SHP77 (cell line): ENCODE results near the gene PTPRD.

Source experiments
- DNase-seq, 2 experiments: peaks; one replicate each; lab custom pipeline; 2025; lab: John Stamatoyannopoulos, UW

The PTPRD gene

DNA sequence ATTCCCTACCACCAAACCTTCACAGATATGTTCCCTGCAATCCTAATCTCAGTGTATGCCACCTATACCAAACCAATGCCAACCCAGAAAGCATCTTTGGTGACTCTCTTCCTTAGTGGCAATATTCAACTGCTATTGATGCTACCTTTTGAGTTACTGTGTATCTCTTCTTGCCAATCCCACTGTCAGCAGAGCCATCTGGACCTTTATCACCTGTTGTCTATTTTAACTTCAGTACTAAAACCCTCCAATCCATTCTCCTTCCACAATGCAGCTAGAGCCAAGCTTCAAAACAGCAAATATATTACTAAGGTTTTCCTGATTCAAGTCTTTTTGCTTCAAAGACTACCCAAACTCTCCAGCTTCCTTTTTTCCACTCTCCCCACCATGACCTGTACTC lies 2036.1 kb downstream of the PTPRD start:
- no peak for DNase-seq

- DNase-seq, result no peak
These were observed 2038.0 kb downstream of the PTPRD start for GRCh38 chr9:8574846-8575245.

- no peak for DNase-seq
These were observed 2040.6 kb downstream of the PTPRD start for GRCh38 chr9:8572209-8572608.

DNA sequence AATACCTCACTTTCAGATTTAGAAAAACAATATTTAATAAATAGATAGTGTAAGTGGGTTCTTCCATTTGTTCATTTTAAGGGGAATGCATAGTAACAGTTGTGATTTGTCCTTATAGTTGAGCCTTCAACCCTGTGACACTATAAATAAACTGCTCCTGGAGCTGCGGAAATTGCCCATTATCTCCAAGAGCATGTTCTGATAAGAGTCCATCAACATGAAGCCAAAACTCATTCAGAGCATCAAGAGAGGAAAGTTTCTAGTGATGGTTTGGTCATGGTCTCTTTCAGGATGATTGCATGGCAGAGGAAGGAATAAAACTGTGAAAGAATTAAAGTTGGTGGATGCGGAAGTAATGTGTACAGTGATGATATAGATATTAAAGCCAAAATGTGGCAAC lies 2041.2 kb downstream of the PTPRD start:
- DNase-seq, result no peak

GRCh38 chr9:8570776-8571175 lies 2042.0 kb downstream of the PTPRD start:
- DNase-seq, result no peak

DNA sequence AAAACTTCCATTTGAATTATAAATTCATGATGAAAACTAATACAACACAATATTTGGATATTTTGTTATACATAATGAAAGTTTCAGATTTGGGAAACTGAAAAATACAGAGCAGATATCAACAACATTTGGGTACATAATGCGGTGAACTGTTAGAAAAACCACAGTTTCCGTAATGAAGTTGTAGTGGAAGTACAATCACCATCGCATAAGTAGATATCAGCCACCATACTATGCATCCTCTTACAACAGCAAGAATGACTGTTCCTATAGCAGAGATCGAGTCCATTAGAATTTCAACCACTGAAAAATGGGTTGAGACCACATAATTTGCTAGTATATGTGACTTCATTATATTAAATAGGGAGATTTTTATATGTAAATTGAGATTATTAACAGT lies 2043.0 kb downstream of the PTPRD start:
- no peak for DNase-seq

DNA sequence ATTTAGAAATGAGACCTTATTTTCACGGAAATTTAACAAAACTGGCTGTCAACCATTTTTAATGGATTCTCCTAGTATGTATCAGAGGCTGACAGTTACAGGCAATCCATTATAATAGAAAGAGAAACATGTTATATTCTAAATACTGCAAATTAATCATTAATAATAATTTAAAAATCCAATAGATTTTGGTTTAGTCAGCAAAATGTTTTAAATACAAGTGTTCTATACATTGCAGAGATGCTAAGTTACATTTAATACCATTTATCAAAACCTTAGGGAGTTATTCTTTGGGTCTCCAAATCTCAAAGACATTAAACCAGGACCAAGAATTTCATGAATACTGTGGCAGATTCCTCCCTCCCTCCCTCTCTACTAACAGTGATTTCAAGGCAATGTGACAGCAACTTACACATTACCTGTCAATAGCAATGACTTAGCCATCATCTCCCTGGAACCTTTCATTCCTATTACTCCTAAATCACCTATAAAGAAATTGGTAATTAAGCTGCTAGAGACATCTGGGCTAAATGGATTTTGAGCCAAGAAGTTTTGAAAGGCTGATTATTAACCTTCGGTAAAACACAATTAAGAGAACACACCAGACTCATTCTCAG lies 2044.7 kb downstream of the PTPRD start:
- no peak for DNase-seq

DNA sequence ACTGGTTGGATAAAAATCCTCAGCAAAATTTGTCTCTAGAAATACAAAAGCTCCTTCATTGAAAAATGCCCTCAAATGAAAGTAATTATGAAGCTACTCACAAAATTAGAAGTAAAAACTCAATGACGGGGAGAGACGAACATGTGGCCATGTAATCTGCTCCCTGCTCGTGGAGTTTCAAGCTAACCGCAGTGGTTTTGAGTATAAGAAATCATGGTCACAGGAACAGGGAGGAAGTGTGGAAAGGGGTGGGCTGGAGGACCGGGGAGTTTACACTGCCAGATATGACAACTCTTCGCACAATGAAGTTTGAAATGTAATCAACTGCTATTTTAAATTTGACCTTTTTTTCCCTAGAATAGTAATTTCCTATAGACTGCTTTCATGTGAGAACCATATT lies 2047.8 kb downstream of the PTPRD start:
- DNase-seq, result no peak

DNA sequence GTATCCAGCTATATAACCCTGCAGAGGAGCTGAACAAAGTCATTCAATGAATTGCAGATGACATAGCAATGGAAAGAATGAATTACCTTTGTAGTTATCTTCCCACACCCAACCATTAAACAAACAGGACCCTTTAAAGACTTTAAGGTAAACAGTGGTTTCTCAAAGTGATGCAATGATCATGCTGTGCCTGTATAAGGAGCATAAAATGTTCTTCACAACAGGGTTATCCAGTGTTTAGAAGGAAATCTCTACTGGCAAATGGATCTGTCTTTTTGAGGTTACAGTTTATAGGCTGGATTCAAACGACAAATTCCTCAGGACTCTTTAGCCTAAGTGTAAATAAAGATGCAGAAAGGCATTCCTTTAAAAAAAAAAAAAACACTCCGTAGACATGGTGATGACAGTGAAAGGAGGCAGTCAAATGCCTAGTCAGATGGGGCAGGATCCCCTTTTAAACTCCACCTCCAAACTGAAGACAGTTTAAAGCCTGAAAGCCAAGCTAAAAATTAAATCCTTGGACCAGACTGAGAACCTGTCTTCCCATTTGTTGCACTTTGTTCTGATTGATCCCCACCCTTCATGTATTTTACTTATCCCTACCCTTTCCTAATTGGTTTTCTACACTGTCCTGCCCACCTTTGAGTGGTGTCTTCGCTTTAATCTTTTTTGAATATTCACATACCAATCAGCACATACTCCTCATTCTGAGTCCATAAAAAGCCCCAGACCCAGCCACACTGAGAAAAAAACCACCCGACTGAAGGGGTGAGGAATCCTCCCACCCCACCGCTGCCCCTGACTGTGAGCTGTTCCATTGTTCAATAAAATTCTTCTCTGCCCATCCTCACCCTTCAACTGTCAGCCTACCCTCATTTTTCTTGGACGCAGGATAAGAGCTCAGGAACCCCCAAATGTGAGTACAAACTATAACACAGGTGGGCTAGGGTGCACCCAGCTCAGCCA lies 2052.0 kb downstream of the PTPRD start:
- no peak for DNase-seq

GRCh38 chr9:8558176-8558575 lies 2054.6 kb downstream of the PTPRD start:
- DNase-seq, result no peak

- no peak for DNase-seq
These were observed 2056.9 kb downstream of the PTPRD start for GRCh38 chr9:8555762-8556500.

GRCh38 chr9:8553444-8553843 lies 2059.4 kb downstream of the PTPRD start:
- no peak for DNase-seq

DNA sequence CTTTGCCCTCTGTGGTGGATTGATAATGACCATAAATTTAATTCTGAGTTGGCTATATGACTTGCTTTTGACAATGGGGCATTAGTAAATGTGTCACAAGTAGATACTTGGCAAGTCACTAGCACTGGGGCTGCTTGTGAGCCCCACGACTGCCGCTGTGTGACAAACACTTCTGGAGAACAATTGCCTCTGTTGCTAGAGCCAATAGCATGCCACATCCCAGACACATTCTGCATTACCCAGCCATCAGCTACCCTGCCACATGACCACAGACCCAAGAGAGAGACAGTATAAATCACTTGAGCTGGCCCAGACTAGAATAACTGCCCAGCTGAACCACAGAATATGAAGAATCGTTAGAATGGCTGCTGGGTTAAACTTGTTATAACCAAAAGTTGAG lies 2060.1 kb downstream of the PTPRD start:
- DNase-seq, result no peak

GRCh38 chr9:8549214-8549613 lies 2063.6 kb downstream of the PTPRD start:
- no peak for DNase-seq

DNA sequence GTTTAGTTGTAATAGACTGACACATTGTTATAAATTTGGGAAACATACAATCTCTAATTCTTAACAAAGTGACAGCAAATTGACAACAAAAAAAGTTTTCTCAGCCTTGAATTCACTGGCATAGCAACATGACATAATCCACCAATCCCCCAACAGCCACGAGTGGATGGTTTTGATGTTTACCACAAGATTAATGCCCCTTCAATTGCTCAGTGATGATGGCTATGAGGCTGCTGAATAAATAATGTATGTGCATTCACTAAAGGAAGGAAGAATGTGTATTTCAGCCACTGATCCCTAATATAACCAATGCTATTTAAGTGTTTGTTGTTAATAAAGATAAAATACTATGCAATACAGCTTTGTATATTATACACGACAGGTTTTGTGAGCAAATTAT lies 2069.6 kb downstream of the PTPRD start:
- no peak for DNase-seq

- no peak for DNase-seq
These were observed 2070.3 kb downstream of the PTPRD start for GRCh38 chr9:8542537-8542936.

- no peak for DNase-seq
These were observed 2073.1 kb downstream of the PTPRD start for GRCh38 chr9:8539681-8540197.

DNA sequence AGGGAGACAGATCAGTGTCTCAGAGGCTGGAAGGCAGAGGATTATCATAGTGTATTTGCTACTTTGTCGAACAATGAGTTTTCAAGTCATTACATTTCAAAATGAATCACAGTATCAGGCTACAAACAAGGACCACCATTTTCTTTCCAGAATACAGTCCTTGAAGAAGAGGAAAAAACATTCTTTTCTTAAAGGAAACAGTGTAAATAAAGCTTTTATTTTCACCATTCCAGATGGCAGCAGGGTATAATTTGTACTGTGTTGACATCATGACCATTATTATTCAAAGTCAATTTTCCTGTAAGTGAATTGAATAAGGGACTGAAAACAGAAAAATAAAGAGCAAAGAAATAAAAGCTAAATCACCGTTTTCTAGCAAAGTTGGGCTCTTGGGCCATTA lies 2076.0 kb downstream of the PTPRD start:
- DNase-seq, result no peak

- DNase-seq, result no peak
These were observed 2078.0 kb downstream of the PTPRD start for GRCh38 chr9:8534828-8535227.

DNA sequence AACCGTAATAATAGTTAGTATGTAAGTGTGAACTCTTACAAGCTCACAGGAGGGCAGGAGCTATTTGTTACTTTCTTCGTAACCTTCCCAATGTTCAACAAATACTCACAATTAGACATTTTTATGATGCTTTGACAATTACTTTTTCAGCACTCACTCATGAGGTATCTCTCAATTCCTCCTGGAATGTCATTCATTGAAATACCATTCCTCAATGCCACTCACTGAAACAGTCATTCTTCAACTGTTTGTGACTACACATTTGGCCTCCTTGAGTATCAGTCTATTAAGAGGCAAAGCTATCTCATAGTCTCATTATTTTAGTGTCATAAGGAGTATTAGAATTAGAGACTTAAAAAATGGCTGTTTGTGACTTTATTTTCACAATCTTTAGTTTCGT lies 2079.1 kb downstream of the PTPRD start:
- DNase-seq, result no peak

GRCh38 chr9:8531826-8532415 lies 2080.9 kb downstream of the PTPRD start:
- no peak for DNase-seq

DNA sequence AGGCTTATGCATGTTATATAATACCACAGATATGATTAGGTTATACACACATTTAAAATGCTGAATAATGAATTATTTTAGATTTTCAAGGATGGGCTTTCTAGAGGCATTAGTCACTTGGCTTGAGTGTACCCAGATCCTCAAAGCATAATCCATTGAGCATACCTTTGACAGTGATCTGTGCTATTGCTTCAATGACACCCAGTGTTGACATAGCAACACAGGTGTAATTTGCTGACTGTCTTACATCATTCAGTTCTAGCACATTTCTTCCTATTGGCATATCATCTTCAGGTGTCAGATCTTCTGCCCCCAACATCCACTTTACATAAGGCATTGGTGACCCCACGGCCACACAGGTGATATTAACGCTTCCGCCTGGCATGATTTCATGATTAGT lies 2091.7 kb downstream of the PTPRD start:
- no peak for DNase-seq
